Measurements from ENCODE around the gene MYH15. TPM values are rescaled to one million over a fixed set of nuclear protein-coding genes. Genes with fewer than 3 reads are reported as not detected.

Gene MYH15
- total and polyA plus RNA-seq, 5 donors, result 0.22 to 0.54 (median 0.29) TPM

DNA sequence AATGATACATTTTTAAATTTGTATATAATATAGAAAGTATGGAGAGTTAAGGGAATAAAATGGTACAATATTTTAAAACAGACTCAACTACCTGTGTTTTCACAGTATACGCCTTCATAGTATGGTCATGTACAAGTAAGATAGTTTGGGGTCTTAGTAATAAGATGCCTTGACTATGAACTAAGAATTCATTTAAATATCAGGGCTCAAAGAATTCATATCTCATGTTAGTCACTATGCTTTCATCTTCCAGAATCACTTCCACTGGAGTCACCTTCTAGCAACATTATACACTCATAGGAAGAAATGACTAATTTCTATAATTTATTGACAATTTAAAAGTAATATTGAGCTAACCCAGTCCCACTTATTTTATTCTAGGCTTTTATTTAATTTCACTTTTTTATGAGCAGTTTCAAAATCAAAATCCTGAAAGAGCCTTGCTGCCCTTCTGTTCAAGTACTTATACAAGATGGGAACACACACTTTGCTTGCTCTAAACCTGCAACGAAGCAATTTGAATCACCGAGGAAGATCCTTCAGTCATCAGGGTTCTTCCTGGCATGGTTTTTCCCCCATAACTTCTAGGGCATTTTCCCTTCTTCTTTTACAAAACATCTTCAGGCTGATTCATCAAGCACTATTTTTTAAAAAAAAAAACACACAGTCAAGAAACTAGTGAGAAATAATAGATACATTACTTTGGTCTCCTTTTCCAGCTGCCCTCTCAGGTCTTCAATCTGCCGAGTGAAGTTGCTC is 94.1 kb downstream of the MYH15 start:
- ATAC-seq (no peak), DNase-seq (no peak)
- Histone ChIP-seq H3K4me3 (ENCODE audit: low read length) (no peak overlapping the region), H3K4me1 (ENCODE audit: control insufficient read depth, insufficient read depth, low read length) (no peaks in the 10 kb centered on the region), H3K27me3 (ENCODE audit: control insufficient read depth, insufficient read depth) (no peaks in the 10 kb centered on the region), H3K9me3 (ENCODE audit: control insufficient read depth, low read length) (no peaks in the 10 kb centered on the region), H3K27ac (ENCODE audit: low read length) (no peak overlapping the region)
- intact Hi-C loops (cut with DNase I), result no loop called here
- 91% methylated on average over 4 of the region's 4 CpGs for WGBS

- Histone ChIP-seq H3K27ac (ENCODE audit: low read length) (no peak overlapping the region), H3K9me3 (ENCODE audit: control insufficient read depth, low read length) (no peaks in the 10 kb centered on the region), H3K27me3 (ENCODE audit: control insufficient read depth, insufficient read depth) (no peaks in the 10 kb centered on the region), H3K4me1 (ENCODE audit: control insufficient read depth, insufficient read depth, low read length) (no peaks in the 10 kb centered on the region), H3K4me3 (ENCODE audit: low read length) (no peak overlapping the region)
- DNase-seq (no peak), ATAC-seq (no peak)
- intact Hi-C loops (cut with DNase I), result no loop called here
- 46% methylated on average over 3 of the region's 3 CpGs for WGBS
Observed at GRCh38 chr3:108415661-108416060, 94.7 kb downstream of the MYH15 start.

DNA sequence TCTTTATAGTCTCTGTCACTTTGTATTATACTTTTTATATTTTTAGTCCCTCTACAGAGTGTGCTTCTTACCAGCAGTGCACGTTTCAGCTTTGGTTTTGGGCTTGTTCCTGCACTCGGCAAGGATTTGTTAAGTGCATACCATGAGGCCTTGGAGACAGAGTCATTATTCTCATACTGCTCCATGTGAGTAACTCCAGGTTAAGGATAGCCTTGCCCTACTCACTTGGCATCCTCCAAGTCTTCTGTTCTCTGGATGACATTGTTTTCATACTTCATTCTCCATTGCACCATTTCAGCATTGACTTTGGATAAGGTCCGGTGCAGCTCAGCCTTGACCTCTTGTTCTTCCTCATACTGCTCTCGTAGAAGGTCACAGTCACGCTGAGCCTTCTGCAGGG is 96.4 kb downstream of the MYH15 start:
- intact Hi-C loops (cut with DNase I), result no loop called here
- DNase-seq, result no peak
- H3K4me1 ChIP-seq (ENCODE audit: control insufficient read depth, insufficient read depth, low read length), result no peaks in the 10 kb centered on the region
- H3K9me3 ChIP-seq (ENCODE audit: control insufficient read depth, low read length), result no peaks in the 10 kb centered on the region
- no peaks in the 10 kb centered on the region for H3K27me3 ChIP-seq (ENCODE audit: control insufficient read depth, insufficient read depth)
- no peak overlapping the region for H3K27ac ChIP-seq (ENCODE audit: low read length)
- ATAC-seq, result no peak
- WGBS, result 88% methylated on average over 5 of the region's 5 CpGs
- H3K4me3 ChIP-seq (ENCODE audit: low read length), result no peak overlapping the region

- no peak overlapping the region for H3K4me3 ChIP-seq (ENCODE audit: low read length)
- intact Hi-C loops (cut with DNase I), result no loop called here
Observed at GRCh38 chr3:108412121-108412750, 98.2 kb downstream of the MYH15 start.

DNA sequence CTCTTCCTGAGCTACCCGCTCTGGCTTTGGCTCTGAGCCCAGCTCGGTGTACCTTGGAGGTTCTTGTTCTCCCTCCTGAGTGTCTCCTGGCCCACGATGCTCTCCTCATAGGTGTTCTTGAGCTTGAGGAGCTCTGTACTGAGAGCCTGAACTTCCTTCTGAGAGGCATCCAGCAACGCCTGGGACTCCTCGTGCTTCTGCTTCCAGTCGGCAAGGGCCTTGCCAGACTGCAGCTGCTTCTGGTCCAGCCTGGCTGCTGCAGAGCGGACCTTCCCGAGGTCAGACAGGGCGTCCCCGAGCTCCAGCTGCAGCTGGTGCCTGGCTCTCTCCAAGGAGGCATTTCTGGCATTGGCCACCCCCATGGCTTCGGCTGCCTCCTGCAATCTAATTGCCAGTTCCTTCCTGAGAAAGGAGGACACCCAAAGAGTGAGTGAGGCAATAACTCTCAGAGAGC is 99.8 kb downstream of the MYH15 start:
- Histone ChIP-seq H3K27me3 (ENCODE audit: control insufficient read depth, insufficient read depth) (no peaks in the 10 kb centered on the region), H3K4me3 (ENCODE audit: low read length) (no peak overlapping the region), H3K9me3 (ENCODE audit: control insufficient read depth, low read length) (no peaks in the 10 kb centered on the region), H3K4me1 (ENCODE audit: control insufficient read depth, insufficient read depth, low read length) (no peaks in the 10 kb centered on the region), H3K27ac (ENCODE audit: low read length) (no peak overlapping the region)
- DNase-seq (peak; percentile 28 to 72 (median 70)), ATAC-seq (peak; percentile 37 to 57)
- WGBS, result 76% methylated on average over 11 of the region's 11 CpGs
- intact Hi-C loops (cut with DNase I), result no loop called here

More at GRCh38 chr3:108412121-108412750, 98.2 kb downstream of the MYH15 start:
- H3K27me3 ChIP-seq (ENCODE audit: control insufficient read depth, insufficient read depth), result no peaks in the 10 kb centered on the region
- DNase-seq (no peak), ATAC-seq (no peak)
- 93% methylated on average over 6 of the region's 6 CpGs for WGBS
- H3K27ac ChIP-seq (ENCODE audit: low read length), result no peak overlapping the region
- no peaks in the 10 kb centered on the region for H3K9me3 ChIP-seq (ENCODE audit: control insufficient read depth, low read length)
- no peaks in the 10 kb centered on the region for H3K4me1 ChIP-seq (ENCODE audit: control insufficient read depth, insufficient read depth, low read length)

DNA sequence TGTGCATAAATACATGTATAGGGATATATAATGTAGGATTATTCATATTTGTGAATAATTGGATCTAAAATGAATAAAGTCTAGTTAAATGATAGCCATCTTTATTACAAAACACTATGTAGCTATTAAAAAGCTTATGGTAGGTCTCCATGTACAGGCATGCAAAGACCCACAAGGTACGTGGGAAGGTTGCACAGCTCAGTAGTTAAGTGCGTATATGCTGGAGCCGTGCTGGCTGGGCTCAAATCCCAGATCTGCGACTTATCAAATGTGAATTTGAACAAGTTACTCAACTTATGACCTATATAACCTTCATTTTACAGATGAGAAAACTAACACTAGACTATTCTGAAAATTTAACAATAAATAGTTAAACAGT is 100.6 kb downstream of the MYH15 start:
- intact Hi-C loops (cut with DNase I), result loop anchor here in 1 of 4 donors (10.0 kb wide), 1 partner anchor 475 kb away; no protein-coding TSS in a partner anchor
- DNase-seq, result no peak
- H3K4me1 ChIP-seq (ENCODE audit: control insufficient read depth, insufficient read depth, low read length), result no peaks in the 10 kb centered on the region
- no peak overlapping the region for H3K4me3 ChIP-seq (ENCODE audit: low read length)
- no peaks in the 10 kb centered on the region for H3K9me3 ChIP-seq (ENCODE audit: control insufficient read depth, low read length)
- H3K27me3 ChIP-seq (ENCODE audit: control insufficient read depth, insufficient read depth), result no peaks in the 10 kb centered on the region
- ATAC-seq, result no peak
- no peak overlapping the region for H3K27ac ChIP-seq (ENCODE audit: low read length)
- WGBS, result 93% methylated on average over 4 of the region's 4 CpGs

DNA sequence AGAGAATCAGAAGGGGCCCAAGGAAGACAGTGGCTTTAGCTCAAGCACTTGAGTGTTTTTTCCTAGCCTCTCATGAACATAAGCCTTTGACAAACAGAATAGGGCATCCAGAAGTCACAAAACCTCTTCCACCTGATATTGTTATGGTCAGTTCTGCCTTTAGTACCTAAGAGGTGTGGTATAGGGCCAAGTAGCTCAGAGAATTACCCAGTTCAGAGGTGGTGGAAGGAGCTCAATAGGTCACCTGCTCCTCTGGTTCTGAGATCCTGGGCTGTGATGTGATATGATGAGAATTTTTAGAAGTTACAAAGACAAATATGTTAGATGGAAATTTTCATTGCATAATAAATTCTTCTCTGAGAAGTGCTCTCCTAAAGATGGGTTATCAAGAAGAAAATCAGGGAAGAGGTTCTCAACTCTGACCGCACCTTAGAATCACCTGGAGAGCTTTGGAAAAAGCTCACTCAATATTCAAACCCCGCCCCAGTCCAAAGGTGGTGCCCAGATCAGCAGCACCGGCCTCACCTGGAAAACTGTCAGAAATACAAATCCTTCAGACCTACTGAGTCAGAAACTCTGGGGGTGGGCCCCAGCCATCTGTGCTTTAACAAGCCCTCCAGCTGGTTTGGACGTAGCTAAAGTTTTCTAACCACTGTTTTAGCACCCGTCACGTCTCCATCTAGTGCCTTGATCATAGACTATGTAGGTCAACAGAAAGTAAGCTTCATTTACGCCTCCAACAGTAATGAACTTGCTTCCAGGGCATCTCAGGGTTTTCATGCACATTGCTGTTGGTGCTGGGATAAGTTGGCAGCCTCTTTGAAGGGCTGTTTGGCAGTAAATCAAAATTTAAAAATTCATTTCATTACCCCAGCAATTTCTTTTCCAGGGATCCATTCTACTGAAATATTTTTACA is 101.3 kb downstream of the MYH15 start:
- H3K27me3 ChIP-seq (ENCODE audit: control insufficient read depth, insufficient read depth), result no peaks in the 10 kb centered on the region
- no peak overlapping the region for H3K27ac ChIP-seq (ENCODE audit: low read length)
- no peaks in the 10 kb centered on the region for H3K4me1 ChIP-seq (ENCODE audit: control insufficient read depth, insufficient read depth, low read length)
- ATAC-seq (no peak), DNase-seq (no peak)
- H3K9me3 ChIP-seq (ENCODE audit: control insufficient read depth, low read length), result no peaks in the 10 kb centered on the region
- H3K4me3 ChIP-seq (ENCODE audit: low read length), result no peak overlapping the region
- intact Hi-C loops (cut with DNase I), result loop anchor here in 1 of 4 donors (10.0 kb wide), 1 partner anchor 474 kb away; no protein-coding TSS in a partner anchor
- 88% methylated on average over 7 of the region's 7 CpGs for WGBS

GRCh38 chr3:108407886-108408285 is 102.5 kb downstream of the MYH15 start:
- no peak for DNase-seq
- 65% methylated on average over 3 of the region's 3 CpGs for WGBS
- intact Hi-C loops (cut with DNase I), result loop anchor here in 1 of 4 donors (10.0 kb wide), 1 partner anchor 473 kb away; no protein-coding TSS in a partner anchor
- no peaks in the 10 kb centered on the region for H3K4me1 ChIP-seq (ENCODE audit: control insufficient read depth, insufficient read depth, low read length)
- H3K27ac ChIP-seq (ENCODE audit: low read length), result no peak overlapping the region
- no peaks in the 10 kb centered on the region for H3K9me3 ChIP-seq (ENCODE audit: control insufficient read depth, low read length)
- H3K4me3 ChIP-seq (ENCODE audit: low read length), result no peak overlapping the region
- no peaks in the 10 kb centered on the region for H3K27me3 ChIP-seq (ENCODE audit: control insufficient read depth, insufficient read depth)
- ATAC-seq, result no peak

DNA sequence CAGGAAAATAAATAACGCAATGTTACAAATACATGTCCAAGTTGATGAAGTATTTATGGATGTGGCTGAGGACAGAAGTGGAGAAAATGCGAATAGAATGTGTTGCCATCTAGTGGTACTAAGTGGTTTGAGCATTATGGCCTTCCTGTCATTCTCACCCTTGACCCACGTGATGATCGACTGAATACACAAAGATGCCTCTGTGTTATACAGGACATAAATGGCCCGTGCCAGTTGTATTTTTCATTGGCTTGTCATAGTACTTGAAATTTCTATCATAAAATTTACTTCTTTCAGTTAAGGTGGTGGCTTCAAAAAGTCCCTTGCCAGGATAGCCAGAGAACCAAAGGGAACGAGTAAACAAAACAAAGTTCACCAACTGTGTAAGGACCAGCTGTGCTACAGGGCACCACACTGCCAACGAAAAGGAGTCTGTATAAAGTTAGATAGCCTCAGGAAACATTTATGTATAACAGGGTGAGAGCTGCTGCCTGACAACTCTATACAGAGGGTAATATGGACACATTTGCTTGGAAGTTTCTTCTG is 103.7 kb downstream of the MYH15 start:
- H3K4me3 ChIP-seq (ENCODE audit: low read length), result no peak overlapping the region
- no peak overlapping the region for H3K27ac ChIP-seq (ENCODE audit: low read length)
- intact Hi-C loops (cut with DNase I), result loop anchor here in 1 of 4 donors (10.0 kb wide), 1 partner anchor 472 kb away; no protein-coding TSS in a partner anchor
- H3K27me3 ChIP-seq (ENCODE audit: control insufficient read depth, insufficient read depth), result no peaks in the 10 kb centered on the region
- no peaks in the 10 kb centered on the region for H3K9me3 ChIP-seq (ENCODE audit: control insufficient read depth, low read length)
- ATAC-seq (peak; percentile 63 to 81), DNase-seq (no peak)
- H3K4me1 ChIP-seq (ENCODE audit: control insufficient read depth, insufficient read depth, low read length), result no peaks in the 10 kb centered on the region
- WGBS, result 16% methylated on average over 7 of the region's 7 CpGs

- 71% methylated on average over 3 of the region's 3 CpGs for WGBS
- H3K27ac ChIP-seq (ENCODE audit: low read length), result no peak overlapping the region
- H3K4me3 ChIP-seq (ENCODE audit: low read length), result no peak overlapping the region
- DNase-seq (no peak), ATAC-seq (no peak)
- no peaks in the 10 kb centered on the region for H3K27me3 ChIP-seq (ENCODE audit: control insufficient read depth, insufficient read depth)
- intact Hi-C loops (cut with DNase I), result loop anchor here in 1 of 4 donors (10.0 kb wide), 1 partner anchor 471 kb away; no protein-coding TSS in a partner anchor
- H3K9me3 ChIP-seq (ENCODE audit: control insufficient read depth, low read length), result no peaks in the 10 kb centered on the region
- no peaks in the 10 kb centered on the region for H3K4me1 ChIP-seq (ENCODE audit: control insufficient read depth, insufficient read depth, low read length)
Observed at GRCh38 chr3:108406063-108406660, 104.2 kb downstream of the MYH15 start.
